IMR-90 (cell line): ENCODE results near the gene INO80D. TPM values are rescaled to one million over a fixed set of nuclear protein-coding genes. Genes with fewer than 3 reads are reported as not detected.

ENCODE experiments used
- ATAC-seq: fragments of 200-7000 bp; cut with Tn5 transposase; 2 replicates; pipeline ENCODE4 v1.9.1; 2020; ENCODE audit warnings: low read depth, mild to moderate bottlenecking, moderate library complexity
- BruUV-seq: library from RNA; stranded (reverse); fragments of 400-500 nt; replicated peaks from 2 replicates; lab custom pipeline; 2021; lab: Mats Ljungman, UMichigan
- CTCF ChIA-PET: fragments of 300-600 bp; formaldehyde crosslinking; extraction: SDS; loops from one replicate; lab custom pipeline; 2021; ENCODE audit warnings: antibody characterized with exemption; lab: Yijun Ruan, JAX
- POLR2A ChIA-PET: fragments of 300-600 bp; sonication (Branson Sonifier 250); formaldehyde crosslinking; loops from one replicate; lab custom pipeline; 2022; ENCODE audit warnings: antibody characterized with exemption; ENCODE audit not compliant: unreplicated experiment; lab: Charles Lee
- DNase-seq: peaks from one replicate; pipeline ENCODE4 v3.0.0; 2013
- H2AFZ ChIP-seq: replicated peaks from 2 replicates; pipeline ENCODE3; 2013; ENCODE audit warnings: low read length, mild to moderate bottlenecking; ENCODE audit not compliant: poor library complexity
- H2AK5ac ChIP-seq: 2 replicates; pipeline ENCODE4 v1.6.1; 2013; ENCODE audit warnings: low read depth, low read length, inconsistent platforms
- H2AK9ac ChIP-seq: replicated peaks from 2 replicates; pipeline ENCODE3; 2013; ENCODE audit warnings: mild to moderate bottlenecking, low read depth, low read length, moderate library complexity; ENCODE audit not compliant: poor library complexity
- H2BK120ac ChIP-seq: 2 replicates; pipeline ENCODE4 v1.6.1; 2013; ENCODE audit warnings: low read depth, low read length, inconsistent platforms
- H2BK15ac ChIP-seq: 3 replicates; pipeline ENCODE4 v1.6.1; 2013; ENCODE audit warnings: low read depth, low read length, inconsistent platforms
- H2BK20ac ChIP-seq: 2 replicates; pipeline ENCODE4 v1.6.1; 2013; ENCODE audit warnings: low read depth, mild to moderate bottlenecking, inconsistent platforms, low read length, moderate library complexity
- H2BK5ac ChIP-seq: 2 replicates; pipeline ENCODE4 v1.6.1; 2013; ENCODE audit warnings: mild to moderate bottlenecking, low read depth, low read length, inconsistent platforms; ENCODE audit not compliant: poor library complexity, severe bottlenecking
- H3K14ac ChIP-seq: replicated peaks from 2 replicates; pipeline ENCODE4 v1.6.1; 2013; ENCODE audit warnings: low read depth, low read length, inconsistent platforms
- H3K18ac ChIP-seq: 2 replicates; pipeline ENCODE4 v1.6.1; 2013; ENCODE audit warnings: low read depth, low read length, control low read depth
- H3K23ac ChIP-seq: 2 replicates; pipeline ENCODE4 v1.6.1; 2013; ENCODE audit warnings: low read depth, low read length, inconsistent platforms
- H3K27ac ChIP-seq: 2 replicates; pipeline ENCODE4 v1.5.1; 2013; ENCODE audit warnings: mild to moderate bottlenecking, control low read depth, low read length; ENCODE audit not compliant: insufficient read depth
- H3K27me3 ChIP-seq: 2 replicates; pipeline ENCODE4 v1.6.1; 2013; ENCODE audit warnings: low read length; ENCODE audit not compliant: control insufficient read depth, insufficient read depth
- H3K36me3 ChIP-seq: 2 replicates; pipeline ENCODE4 v1.6.1; 2013; ENCODE audit warnings: low read length, mixed read lengths; ENCODE audit not compliant: control insufficient read depth, insufficient read depth
- H3K4ac ChIP-seq: 2 replicates; pipeline ENCODE4 v1.6.1; 2013; ENCODE audit warnings: low read depth, low read length, inconsistent platforms
- H3K4me1 ChIP-seq: 2 replicates; pipeline ENCODE4 v1.6.1; 2013; ENCODE audit warnings: low read length, mixed read lengths; ENCODE audit not compliant: control insufficient read depth, insufficient read depth
- H3K4me2 ChIP-seq: 2 replicates; pipeline ENCODE4 v1.6.1; 2013; ENCODE audit warnings: low read depth, mild to moderate bottlenecking, control low read depth, low read length, moderate library complexity
- H3K4me3 ChIP-seq: 2 replicates; pipeline ENCODE4 v1.5.1; 2013; ENCODE audit warnings: low read depth, mild to moderate bottlenecking, control low read depth, low read length, moderate library complexity; ENCODE audit not compliant: insufficient read depth
- H3K56ac ChIP-seq: 2 replicates; pipeline ENCODE4 v1.6.1; 2013; ENCODE audit warnings: low read length, inconsistent platforms; ENCODE audit not compliant: insufficient read depth; ENCODE audit errors: extremely low read depth
- H3K79me1 ChIP-seq, 2 experiments: 2 replicates each; pipeline ENCODE4 v1.6.1; 2013; ENCODE audit warnings: low read length in 2 of 2, inconsistent platforms in 1 of 2, low read depth in 1 of 2
- H3K9ac ChIP-seq: 2 replicates; pipeline ENCODE4 v1.6.1; 2013; ENCODE audit warnings: low read depth, low read length, control low read depth
- H3K9me1 ChIP-seq: 2 replicates; pipeline ENCODE4 v1.6.1; 2013; ENCODE audit warnings: low read length, inconsistent platforms; ENCODE audit not compliant: insufficient read depth
- H3K9me3 ChIP-seq: 2 replicates; pipeline ENCODE4 v1.6.1; 2013; ENCODE audit warnings: low read length; ENCODE audit not compliant: control insufficient read depth, insufficient read depth
- H4K20me1 ChIP-seq: 2 replicates; pipeline ENCODE4 v1.6.1; 2013; ENCODE audit warnings: low read length, inconsistent platforms; ENCODE audit not compliant: insufficient read depth
- H4K5ac ChIP-seq: 2 replicates; pipeline ENCODE4 v1.6.1; 2013; ENCODE audit warnings: mild to moderate bottlenecking, low read depth, low read length, control low read depth
- H4K8ac ChIP-seq, 2 experiments: 2 replicates each; pipeline ENCODE4 v1.6.1; 2013; ENCODE audit warnings: low read depth in 2 of 2, low read length in 2 of 2, control low read depth in 1 of 2, inconsistent platforms in 1 of 2
- H4K91ac ChIP-seq: 2 replicates; pipeline ENCODE4 v1.6.1; 2013; ENCODE audit warnings: low read depth, low read length, inconsistent platforms; ENCODE audit not compliant: insufficient read depth
- CHD1 ChIP-seq: IDR thresholded peaks from 2 replicates; pipeline ENCODE4 v1.6.1; 2012; ENCODE audit warnings: low read depth, low read length, improper control_type of control experiment
- FOS ChIP-seq: fragments of 150-350 bp; IDR thresholded peaks from 2 replicates; pipeline ENCODE4 v1.6.1; 2016; ENCODE audit warnings: low read depth, low read length
- MAZ ChIP-seq: IDR thresholded peaks from 2 replicates; pipeline ENCODE4 v1.6.1; 2012; ENCODE audit warnings: low read depth, mild to moderate bottlenecking, low read length, improper control_type of control experiment, moderate library complexity, borderline replicate concordance
- MXI1 ChIP-seq: IDR thresholded peaks from 2 replicates; pipeline ENCODE4 v1.6.1; 2012; ENCODE audit warnings: low read depth, mild to moderate bottlenecking, low read length, moderate library complexity, borderline replicate concordance
- SMC3 ChIP-seq: fragments of 150-350 bp; IDR thresholded peaks from 2 replicates; pipeline ENCODE4 v1.6.1; 2016; ENCODE audit warnings: low read depth, mild to moderate bottlenecking, antibody characterized with exemption, low read length, moderate library complexity
- WGBS, 2 experiments: methylation state at CpG; one replicate each; pipeline versions ENCODE4 v1.1.5 to v1.1.7; 2013; ENCODE audit warnings: missing lambda C conversion rate in 2 of 2; ENCODE audit not compliant: insufficient read length in 1 of 2; ENCODE audit errors: extremely low coverage in 2 of 2; 5-methylcytosine and 5-hydroxymethylcytosine counted together
- dilution Hi-C: fragments of 300-500 bp; cut with HindIII; formaldehyde crosslinking; loops from one replicate; pipeline ENCODE4 v1.14.3; 2018; ENCODE audit warnings: low sequenced_read_pairs; ENCODE audit not compliant: unreplicated experiment
- in situ Hi-C: fragments of 300-500 bp; cut with MboI; formaldehyde crosslinking; loops from 3 replicates; pipeline ENCODE4 v1.14.3; 2019; ENCODE audit warnings: low sequenced_read_pairs, inconsistent platforms, mixed read lengths
- intact Hi-C: fragments of 100-400 bp; cut with micrococcal nuclease; formaldehyde crosslinking; loops from 2 replicates; pipeline ENCODE4 v1.10.0; 2022
- microRNA-seq, 2 experiments: library from miRNA; stranded (forward) in 1 of 2; unstranded in 1 of 2; fragments of 10-50 nt in 1 of 2; fragments of <30 nt in 1 of 2; gene quantifications in 1 of 2; microRNA quantifications in 1 of 2; one replicate each; pipeline versions ENCODE3 to v1.1.0; 2013 to 2020; ENCODE audit not compliant: insufficient read depth in 1 of 2, insufficient read length in 1 of 2, unreplicated experiment in 1 of 2
- polyA plus RNA-seq, 3 experiments: library from polyadenylated mRNA; depleted of rRNA; stranded (reverse); fragments of >200 nt; gene quantifications; 2 replicates each; pipeline ENCODE4 v1.2.3, GENCODE V29; 2012; ENCODE audit warnings: low replicate concordance in 1 of 3
- small RNA-seq, 5 experiments: library from RNA; depleted of rRNA; stranded (forward); fragments of <200 nt; gene quantifications; one replicate each; pipeline ENCODE3, GENCODE V24; 2012
- total RNA-seq: library from RNA; depleted of rRNA; stranded (reverse); fragments of >200 nt; gene quantifications from 2 replicates; pipeline ENCODE4 v1.2.3, GENCODE V29; 2012; rRNA removed

The INO80D gene
- total and polyA plus RNA-seq, 2 of the 4 experiments (the other 2 are of a cell fraction): 0.79 to 4.5 TPM

GRCh38 chr2:205946226-205946625, 139.7 kb downstream of the INO80D start:
- Histone ChIP-seq H3K23ac (no peak overlapping the region), H4K20me1 (no peaks in the 10 kb centered on the region), H3K27ac (no peak overlapping the region), H2AK5ac (no peak overlapping the region), H3K56ac (no peak overlapping the region), H4K91ac (no peak overlapping the region), H3K14ac (no peak overlapping the region), H3K4ac (no peak overlapping the region), H3K9me1 (no peaks in the 10 kb centered on the region), H2BK120ac (no peak overlapping the region), H2BK5ac (no peak overlapping the region), H3K9me3 (no peaks in the 10 kb centered on the region), H2AK9ac (no peak overlapping the region), H4K8ac (no peak overlapping the region), H3K4me1 (no peaks in the 10 kb centered on the region; the same call in 1 of the 2 replicates), H3K36me3 (no peaks in the 10 kb centered on the region), H3K9ac (no peak overlapping the region), H3K79me1 (no peaks in the 10 kb centered on the region), H3K4me2 (no peak overlapping the region), H3K18ac (no peak overlapping the region), H3K27me3 (peaks cover 5% of the 10 kb centered on the region), H3K4me3 (no peak overlapping the region), H4K5ac (no peak overlapping the region), H2BK20ac (no peak overlapping the region), H2AFZ (peak overlapping the region; percentile 21), H2BK15ac (no peak overlapping the region)
- dilution Hi-C loops: no loop called here
- BruUV-seq: no TSS peak
- DNase-seq: no peak
- no peak for ATAC-seq
- no peak for TF ChIP-seq MAZ
- TF ChIP-seq MXI1: no peak
- TF ChIP-seq CHD1: no peak
- no peak for TF ChIP-seq SMC3
- TF ChIP-seq FOS: no peak
- ChIA-PET POLR2A (no interaction called here), CTCF (no interaction called here)
- intact Hi-C loops: loop anchor here (5.0 kb wide), 2 partner anchors 1684 to 1924 kb away; no protein-coding TSS in a partner anchor
- in situ Hi-C loops: no loop called here
- 80% methylated on average over 1 of the region's 7 CpGs; no CpG with 5 or more reads in 1 of the 2 experiments for WGBS, 2 experiments

Small RNA genes within 50 kb of the gene (microRNA-seq; reads per million reads assigned to microRNA genes)
- not detected for gene RF00006 (ENCODE audit: insufficient read depth, insufficient read length)
- not detected for gene RF00019 (ENCODE audit: insufficient read depth, insufficient read length)

Small RNA genes within 50 kb of the gene (small RNA-seq; reads per million reads assigned to genes)
- gene RF00006 (0 reads per million in 5 experiments), gene RF00019 (0 reads per million in 5 experiments)

Other genes starting within 250 kb of the INO80D start
- 118 and 187 TPM in 2 replicates for gene NDUFS1, start 73.3 kb upstream of the INO80D start, total RNA-seq
- 58.8 and 72.1 TPM in 2 replicates for gene NDUFS1, start 73.3 kb upstream of the INO80D start, polyA plus RNA-seq (2012; rRNA removed)
- gene EEF1B2, start 73.7 kb upstream of the INO80D start, total RNA-seq: 574 and 672 TPM in 2 replicates
- gene EEF1B2, start 73.7 kb upstream of the INO80D start, polyA plus RNA-seq (2012; rRNA removed): 751 and 815 TPM in 2 replicates
- gene ZDBF2, start 188.5 kb upstream of the INO80D start, total RNA-seq: 10.2 and 16.7 TPM in 2 replicates
- 1.3 and 1.9 TPM in 2 replicates for gene ZDBF2, start 188.5 kb upstream of the INO80D start, polyA plus RNA-seq (2012; rRNA removed)